Measurements from ENCODE around the gene ANXA11. TPM values are rescaled to one million over a fixed set of nuclear protein-coding genes. Genes with fewer than 3 reads are reported as not detected.
"Not testable (repeated sequence)": the region's sequence is repeated elsewhere in the genome, so short reads cannot be mapped to it uniquely, and the experiment has no call there.

ANXA11 gene
- 261 TPM for total RNA-seq

GRCh38 chr10:80205477-80206276 lies at the start of gene ANXA11:
Gene ANXA11, minus strand, starts transcription at chr10:80205537. Its CDS starts 32,676 bp downstream, at chr10:80172861.
- peak; percentile 76 for ATAC-seq

- not testable (repeated sequence) for ATAC-seq
Measured at GRCh38 chr10:80254726-80255125, 49.4 kb upstream of the ANXA11 start.

- ATAC-seq: not testable (repeated sequence)
Measured at GRCh38 chr10:80253963-80254271, 48.6 kb upstream of the ANXA11 start.

GRCh38 chr10:80253266-80253962 lies 48.1 kb upstream of the ANXA11 start:
- no peak for ATAC-seq

GRCh38 chr10:80252296-80252887 lies 47.1 kb upstream of the ANXA11 start:
- ATAC-seq: no peak

GRCh38 chr10:80251703-80252280 lies 46.5 kb upstream of the ANXA11 start:
- peak; percentile 15 for ATAC-seq

GRCh38 chr10:80250399-80250798 lies 45.1 kb upstream of the ANXA11 start:
- ATAC-seq: peak; percentile 58

GRCh38 chr10:80249906-80250305 lies 44.6 kb upstream of the ANXA11 start:
- not testable (repeated sequence) for ATAC-seq

GRCh38 chr10:80247611-80248010 lies 42.3 kb upstream of the ANXA11 start:
- ATAC-seq: not testable (repeated sequence)

GRCh38 chr10:80244371-80244770 lies 39.0 kb upstream of the ANXA11 start:
- not testable (repeated sequence) for ATAC-seq

- not testable (repeated sequence) for ATAC-seq
Measured at GRCh38 chr10:80242341-80242740, 37.0 kb upstream of the ANXA11 start.

- ATAC-seq: not testable (repeated sequence)
Measured at GRCh38 chr10:80236457-80236856, 31.1 kb upstream of the ANXA11 start.

- ATAC-seq: not testable (repeated sequence)
Measured at GRCh38 chr10:80234331-80235235, 29.2 kb upstream of the ANXA11 start.

GRCh38 chr10:80233871-80234270 lies 28.5 kb upstream of the ANXA11 start:
- not testable (repeated sequence) for ATAC-seq

GRCh38 chr10:80226723-80227122 lies 21.4 kb upstream of the ANXA11 start:
- ATAC-seq: not testable (repeated sequence)

- not testable (repeated sequence) for ATAC-seq
Measured at GRCh38 chr10:80223031-80223419, 17.7 kb upstream of the ANXA11 start.

GRCh38 chr10:80218878-80219277 lies 13.5 kb upstream of the ANXA11 start:
- not testable (repeated sequence) for ATAC-seq

GRCh38 chr10:80214368-80214982 lies 9.1 kb upstream of the ANXA11 start:
- not testable (repeated sequence) for ATAC-seq

- not testable (repeated sequence) for ATAC-seq
Measured at GRCh38 chr10:80212535-80213115, 7.3 kb upstream of the ANXA11 start.

- no peak for ATAC-seq
Measured at GRCh38 chr10:80211786-80212185, 6.4 kb upstream of the ANXA11 start.

- no peak for ATAC-seq
Measured at GRCh38 chr10:80210259-80210658, 4.9 kb upstream of the ANXA11 start.

Data from esophagus mucosa (tissue), 1 donor.